ENCODE measurements around the gene CROCC2. TPM values are rescaled to one million over a fixed set of nuclear protein-coding genes. Genes with fewer than 3 reads are reported as not detected.

Gene CROCC2
- polyA plus RNA-seq, 2 of the 4 experiments (the other 2 are of a cell fraction), result not detected

DNA sequence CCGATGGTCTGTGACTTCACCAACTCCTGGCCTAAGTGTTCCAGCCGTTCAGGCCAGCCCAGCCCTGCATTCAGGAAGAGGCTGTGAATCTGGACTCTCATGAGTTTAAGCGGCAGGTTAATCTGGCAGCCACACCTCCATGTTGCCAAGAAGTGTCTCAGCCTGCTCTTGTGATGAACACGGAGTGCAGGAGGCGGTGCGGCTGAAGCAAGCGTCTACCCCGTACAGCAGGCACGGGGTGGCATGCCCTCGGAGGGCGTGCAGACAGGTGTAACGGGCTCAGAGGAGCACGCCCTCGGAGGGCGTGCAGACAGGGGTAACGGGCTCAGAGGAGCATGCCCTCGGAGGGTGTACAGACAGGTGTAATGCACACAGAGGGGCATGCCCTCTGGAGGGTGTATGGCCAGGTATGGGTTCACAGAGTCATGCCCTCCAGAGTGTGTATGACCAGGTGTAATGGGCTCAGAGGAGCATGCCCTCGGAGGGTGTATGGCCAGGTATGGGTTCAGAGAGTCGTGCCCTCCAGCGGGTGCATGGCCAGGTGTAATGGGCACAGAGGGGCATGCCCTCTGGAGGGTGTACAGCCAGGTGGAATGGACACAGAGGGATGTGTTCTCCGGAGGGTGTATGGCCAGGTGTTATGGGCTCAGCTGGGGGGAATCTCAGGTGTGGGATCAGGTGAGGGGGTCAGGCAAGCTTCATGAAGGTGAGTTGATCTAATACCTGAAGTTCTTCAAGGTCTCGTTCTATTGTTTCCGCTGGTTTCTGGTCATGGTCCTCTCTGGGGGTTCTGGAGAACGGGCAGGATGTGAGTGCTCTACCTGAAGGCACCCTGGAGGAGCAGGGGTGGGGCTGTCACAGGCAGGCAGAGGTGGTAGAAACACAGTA is 22.6 kb downstream of the CROCC2 start:
- ChIA-PET CTCF (interaction anchor here (2.1 kb wide), 1 partner anchor 55 kb away, joined by 4 read pairs; no protein-coding TSS in a partner anchor), POLR2A (no interaction called here)
- H3K4me1 ChIP-seq, result no peaks in the 10 kb centered on the region
- ATAC-seq (no peak), DNase-seq (ENCODE audit: low read depth in 1 of 2, low spot score in 1 of 2) (no peak), FAIRE-seq (no peak)
- no peak overlapping the region for H3K27ac ChIP-seq
- H3K4me2 ChIP-seq, result no peak overlapping the region
- 73% methylated on average over 23 of the region's 24 CpGs for WGBS (ENCODE audit: missing lambda C conversion rate)
- H3K9me3 ChIP-seq, result no peaks in the 10 kb centered on the region
- TF ChIP-seq TFCP2L1 (CRISPR knock-in tag; IDR thresholded peaks at IDR 0.05) (no peak), CHD4 (IDR thresholded peaks at IDR 0.05; ENCODE audit: borderline replicate concordance) (no peak), CBX8 (IDR thresholded peaks at IDR 0.05) (no peak), POLR2A (IDR thresholded peaks at IDR 0.05; ENCODE audit: low read length) (no peak), NR3C1 (IDR thresholded peaks at IDR 0.05) (no peak), FOSL2 (IDR thresholded peaks at IDR 0.05) (no peak), FOSL2 (CRISPR knock-in tag; IDR thresholded peaks at IDR 0.05) (no peak), HOXB13 (CRISPR knock-in tag; IDR thresholded peaks at IDR 0.05; ENCODE audit: low read depth) (no peak), SMC3 (IDR thresholded peaks at IDR 0.05) (no peak), NPAS2 (CRISPR knock-in tag; IDR thresholded peaks at IDR 0.05; ENCODE audit: borderline replicate concordance) (no peak)
- TF ChIP-seq, protein P1, sequence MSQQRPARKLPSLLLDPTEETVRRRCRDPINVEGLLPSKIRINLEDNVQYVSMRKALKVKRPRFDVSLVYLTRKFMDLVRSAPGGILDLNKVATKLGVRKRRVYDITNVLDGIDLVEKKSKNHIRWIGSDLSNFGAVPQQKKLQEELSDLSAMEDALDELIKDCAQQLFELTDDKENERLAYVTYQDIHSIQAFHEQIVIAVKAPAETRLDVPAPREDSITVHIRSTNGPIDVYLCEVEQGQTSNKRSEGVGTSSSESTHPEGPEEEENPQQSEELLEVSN (IDR thresholded peaks at IDR 0.05; ENCODE audit: borderline replicate concordance, low read depth), result no peak
- TF ChIP-seq, protein P2, sequence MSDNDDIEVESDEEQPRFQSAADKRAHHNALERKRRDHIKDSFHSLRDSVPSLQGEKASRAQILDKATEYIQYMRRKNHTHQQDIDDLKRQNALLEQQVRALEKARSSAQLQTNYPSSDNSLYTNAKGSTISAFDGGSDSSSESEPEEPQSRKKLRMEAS (IDR thresholded peaks at IDR 0.05), result no peak
- H3K4me3 ChIP-seq, result no peak overlapping the region

DNA sequence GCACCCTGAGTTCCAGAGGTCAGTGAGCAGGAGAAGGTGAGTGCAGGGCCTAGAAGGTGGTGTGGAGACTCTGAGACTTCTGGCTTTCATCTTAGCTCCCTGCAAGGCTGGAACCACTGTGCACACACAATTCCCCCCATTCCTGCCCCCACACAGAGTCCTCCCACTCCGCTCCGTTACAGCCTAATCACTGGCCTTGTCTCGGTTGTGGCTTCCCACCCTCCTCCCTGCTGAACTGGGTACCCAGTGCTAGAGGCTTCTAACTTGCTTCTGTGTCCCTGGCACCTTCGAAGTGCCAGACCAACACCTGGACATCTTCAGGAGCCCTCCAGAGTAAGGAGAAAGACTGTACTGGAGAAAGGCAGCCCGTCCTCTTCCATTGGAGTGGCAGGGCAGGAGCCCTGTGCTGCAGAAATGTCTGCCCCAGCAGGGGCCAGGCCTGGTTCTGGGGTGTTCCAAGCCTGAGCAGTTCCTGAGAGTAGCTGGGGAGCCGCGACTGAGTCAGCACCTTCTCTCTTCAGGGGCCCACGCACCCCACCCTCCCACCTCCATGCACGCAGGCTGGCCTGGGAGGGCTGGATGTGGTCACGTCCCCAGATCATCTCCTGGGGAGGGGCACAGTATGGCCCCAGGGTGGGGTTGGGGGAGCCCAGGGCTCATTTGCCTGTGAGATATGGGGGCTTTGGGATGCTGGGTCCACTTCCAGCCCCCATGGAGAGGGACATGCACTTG is 23.4 kb downstream of the CROCC2 start:
- no peaks in the 10 kb centered on the region for H3K4me1 ChIP-seq
- no peak overlapping the region for H3K4me3 ChIP-seq
- ChIA-PET CTCF (interaction anchor here (1.0 kb wide), 1 partner anchor 58 kb away, joined by 3 read pairs; no protein-coding TSS in a partner anchor), POLR2A (no interaction called here)
- ATAC-seq (no peak), DNase-seq (ENCODE audit: low read depth in 1 of 2, low spot score in 1 of 2) (no peak), FAIRE-seq (no peak)
- 71% methylated on average over 6 of the region's 10 CpGs for WGBS (ENCODE audit: missing lambda C conversion rate)
- no peaks in the 10 kb centered on the region for H3K9me3 ChIP-seq
- no peak overlapping the region for H3K27ac ChIP-seq
- TF ChIP-seq, protein P3, sequence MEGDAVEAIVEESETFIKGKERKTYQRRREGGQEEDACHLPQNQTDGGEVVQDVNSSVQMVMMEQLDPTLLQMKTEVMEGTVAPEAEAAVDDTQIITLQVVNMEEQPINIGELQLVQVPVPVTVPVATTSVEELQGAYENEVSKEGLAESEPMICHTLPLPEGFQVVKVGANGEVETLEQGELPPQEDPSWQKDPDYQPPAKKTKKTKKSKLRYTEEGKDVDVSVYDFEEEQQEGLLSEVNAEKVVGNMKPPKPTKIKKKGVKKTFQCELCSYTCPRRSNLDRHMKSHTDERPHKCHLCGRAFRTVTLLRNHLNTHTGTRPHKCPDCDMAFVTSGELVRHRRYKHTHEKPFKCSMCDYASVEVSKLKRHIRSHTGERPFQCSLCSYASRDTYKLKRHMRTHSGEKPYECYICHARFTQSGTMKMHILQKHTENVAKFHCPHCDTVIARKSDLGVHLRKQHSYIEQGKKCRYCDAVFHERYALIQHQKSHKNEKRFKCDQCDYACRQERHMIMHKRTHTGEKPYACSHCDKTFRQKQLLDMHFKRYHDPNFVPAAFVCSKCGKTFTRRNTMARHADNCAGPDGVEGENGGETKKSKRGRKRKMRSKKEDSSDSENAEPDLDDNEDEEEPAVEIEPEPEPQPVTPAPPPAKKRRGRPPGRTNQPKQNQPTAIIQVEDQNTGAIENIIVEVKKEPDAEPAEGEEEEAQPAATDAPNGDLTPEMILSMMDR (IDR thresholded peaks at IDR 0.05), result no peak
- TF ChIP-seq FOSB (CRISPR knock-in tag; IDR thresholded peaks at IDR 0.05), result no peak
- TF ChIP-seq, protein P4, sequence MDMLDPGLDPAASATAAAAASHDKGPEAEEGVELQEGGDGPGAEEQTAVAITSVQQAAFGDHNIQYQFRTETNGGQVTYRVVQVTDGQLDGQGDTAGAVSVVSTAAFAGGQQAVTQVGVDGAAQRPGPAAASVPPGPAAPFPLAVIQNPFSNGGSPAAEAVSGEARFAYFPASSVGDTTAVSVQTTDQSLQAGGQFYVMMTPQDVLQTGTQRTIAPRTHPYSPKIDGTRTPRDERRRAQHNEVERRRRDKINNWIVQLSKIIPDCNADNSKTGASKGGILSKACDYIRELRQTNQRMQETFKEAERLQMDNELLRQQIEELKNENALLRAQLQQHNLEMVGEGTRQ (IDR thresholded peaks at IDR 0.05), result no peak
- no peak for TF ChIP-seq ZC3H11A (IDR thresholded peaks at IDR 0.05)
- TF ChIP-seq, protein P2 (IDR thresholded peaks at IDR 0.05), result no peak
- no peak overlapping the region for H3K4me2 ChIP-seq

DNA sequence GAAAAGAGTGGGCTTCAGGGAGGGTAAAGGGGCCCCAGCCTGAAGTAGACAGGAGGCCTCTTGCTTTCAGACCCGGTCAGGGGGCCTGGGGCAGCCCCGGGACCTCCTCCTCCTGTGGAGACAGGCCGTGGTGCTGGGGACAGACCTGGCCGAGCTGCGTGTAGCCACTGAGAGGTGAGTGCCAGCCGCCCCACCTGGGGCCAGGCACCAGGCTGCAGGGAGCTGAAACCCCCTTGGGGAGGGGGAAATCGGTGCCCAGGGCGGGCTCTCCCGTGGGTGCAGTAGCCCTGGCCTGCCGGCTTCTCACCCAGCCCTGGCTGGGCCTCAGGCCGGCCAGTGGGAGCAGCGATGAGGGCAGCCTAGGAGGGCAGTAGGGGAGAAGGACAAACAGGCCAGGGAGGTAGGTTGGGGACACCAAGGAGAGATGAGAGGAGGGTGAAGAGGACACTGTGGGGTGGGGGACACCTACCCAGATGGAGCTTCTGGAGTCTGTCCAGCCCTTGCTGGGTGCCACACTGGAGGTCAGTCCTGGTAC is 24.0 kb downstream of the CROCC2 start:
- Histone ChIP-seq H3K4me3 (no peak overlapping the region), H3K4me1 (no peaks in the 10 kb centered on the region), H3K27ac (no peak overlapping the region), H3K9me3 (no peaks in the 10 kb centered on the region), H3K4me2 (no peak overlapping the region)
- ChIA-PET CTCF (interaction anchor here (1.0 kb wide), 1 partner anchor 58 kb away, joined by 3 read pairs; no protein-coding TSS in a partner anchor), POLR2A (no interaction called here)
- ATAC-seq, result no peak
- no peak for DNase-seq (ENCODE audit: low read depth in 1 of 2, low spot score in 1 of 2)
- FAIRE-seq, result no peak
- 72% methylated on average over 8 of the region's 12 CpGs for WGBS (ENCODE audit: missing lambda C conversion rate)
- no peak for TF ChIP-seq NR3C1 (IDR thresholded peaks at IDR 0.05)
- TF ChIP-seq, protein P5, sequence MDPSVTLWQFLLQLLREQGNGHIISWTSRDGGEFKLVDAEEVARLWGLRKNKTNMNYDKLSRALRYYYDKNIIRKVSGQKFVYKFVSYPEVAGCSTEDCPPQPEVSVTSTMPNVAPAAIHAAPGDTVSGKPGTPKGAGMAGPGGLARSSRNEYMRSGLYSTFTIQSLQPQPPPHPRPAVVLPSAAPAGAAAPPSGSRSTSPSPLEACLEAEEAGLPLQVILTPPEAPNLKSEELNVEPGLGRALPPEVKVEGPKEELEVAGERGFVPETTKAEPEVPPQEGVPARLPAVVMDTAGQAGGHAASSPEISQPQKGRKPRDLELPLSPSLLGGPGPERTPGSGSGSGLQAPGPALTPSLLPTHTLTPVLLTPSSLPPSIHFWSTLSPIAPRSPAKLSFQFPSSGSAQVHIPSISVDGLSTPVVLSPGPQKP (IDR thresholded peaks at IDR 0.05; ENCODE audit: low read depth, low read length), result no peak
- no peak for TF ChIP-seq RNF2 (IDR thresholded peaks at IDR 0.05; ENCODE audit: borderline replicate concordance, low read depth)
- no peak for TF ChIP-seq ZSCAN20 (CRISPR knock-in tag; IDR thresholded peaks at IDR 0.05)
- TF ChIP-seq, protein P2 (IDR thresholded peaks at IDR 0.05), result no peak
- no peak for TF ChIP-seq POLR2AphosphoS2 (conservative IDR thresholded peaks at IDR 0.05; ENCODE audit: low read length)
- TF ChIP-seq RFX5 (IDR thresholded peaks at IDR 0.05), result no peak
- no peak for TF ChIP-seq BHLHE40 (IDR thresholded peaks at IDR 0.05; ENCODE audit: low read depth, low read length)
